Hepatocyte (in vitro differentiated cells): ENCODE results near the gene FLOT1. TPM values are rescaled to one million over a fixed set of nuclear protein-coding genes. Genes with fewer than 3 reads are reported as not detected.

ENCODE experiments used
- DNase-seq: peaks from one replicate; pipeline ENCODE4 v3.0.0-alpha.2; 2016; ENCODE audit warnings: low spot score
- H2AFZ ChIP-seq: fragments of 200-600 bp; sonication (generic); 2 replicates; pipeline ENCODE4 v1.6.0; 2016; ENCODE audit warnings: antibody characterized with exemption, mild to moderate bottlenecking
- H3K27ac ChIP-seq: fragments of 200-600 bp; sonication (generic); 2 replicates; pipeline ENCODE4 v1.5.1; 2016; ENCODE audit warnings: mild to moderate bottlenecking
- H3K27me3 ChIP-seq: fragments of 200-600 bp; sonication (generic); 2 replicates; pipeline ENCODE4 v1.6.1; 2016
- H3K36me3 ChIP-seq: fragments of 200-600 bp; sonication (generic); replicated peaks from 2 replicates; pipeline ENCODE4 v1.5.1; 2016; ENCODE audit warnings: low read depth; ENCODE audit not compliant: insufficient read depth
- H3K4me1 ChIP-seq: fragments of 200-600 bp; sonication (generic); 2 replicates; pipeline ENCODE4 v1.5.1; 2016; ENCODE audit warnings: mild to moderate bottlenecking, moderate library complexity; ENCODE audit not compliant: insufficient read depth
- H3K4me2 ChIP-seq: fragments of 200-600 bp; sonication (generic); 2 replicates; pipeline ENCODE4 v1.6.0; 2016
- H3K4me3 ChIP-seq: fragments of 200-600 bp; sonication (generic); 2 replicates; pipeline ENCODE4 v1.5.1; 2016; ENCODE audit warnings: mild to moderate bottlenecking
- H3K79me2 ChIP-seq: fragments of 200-600 bp; sonication (generic); 2 replicates; pipeline ENCODE4 v1.6.0; 2017; ENCODE audit warnings: mild to moderate bottlenecking
- H3K9me2 ChIP-seq: fragments of 200-600 bp; sonication (generic); replicated peaks from 2 replicates; pipeline ENCODE4 v1.6.0; 2017; ENCODE audit warnings: mild to moderate bottlenecking; ENCODE audit not compliant: insufficient read depth
- H3K9me3 ChIP-seq: fragments of 200-600 bp; sonication (generic); 2 replicates; pipeline ENCODE4 v1.5.1; 2016; ENCODE audit warnings: low read depth, mild to moderate bottlenecking
- H4K20me1 ChIP-seq: fragments of 200-600 bp; sonication (generic); 2 replicates; pipeline ENCODE4 v1.6.0; 2016; ENCODE audit warnings: mild to moderate bottlenecking; ENCODE audit not compliant: insufficient read depth, poor library complexity, severe bottlenecking
- EZH2 ChIP-seq: fragments of 200-600 bp; sonication (generic); IDR thresholded peaks from 2 replicates; pipeline ENCODE4 v1.6.1; 2016; ENCODE audit warnings: antibody characterized with exemption, mild to moderate bottlenecking, borderline replicate concordance
- EZH2phosphoT487 ChIP-seq: fragments of 200-600 bp; sonication (generic); IDR thresholded peaks from one replicate; pipeline ENCODE4 v1.6.1; 2018; ENCODE audit warnings: antibody characterized with exemption, mild to moderate bottlenecking, low read depth, moderate library complexity; ENCODE audit not compliant: unreplicated experiment, severe bottlenecking
- WGBS: methylation state at CpG from one replicate; pipeline ENCODE4 v1.1.6; 2016; ENCODE audit warnings: low lambda C conversion rate; ENCODE audit errors: missing lambda C conversion rate; 5-methylcytosine and 5-hydroxymethylcytosine counted together
- polyA plus RNA-seq: library from polyadenylated mRNA; unstranded; fragments of >200 nt; fragmentation: Nextera tagmentation; extraction: Ambion mirVana; gene quantifications from 2 replicates; pipeline ENCODE4 v1.2.1, GENCODE V29; 2016
- total RNA-seq: library from RNA; depleted of rRNA; stranded (reverse); fragments of >200 nt; gene quantifications from 2 replicates; pipeline ENCODE4 v1.2.3, GENCODE V29; 2014
- TF ChIP-seq, protein P1 (sequence below): fragments of 200-600 bp; sonication (generic); IDR thresholded peaks from 2 replicates; pipeline ENCODE4 v1.5.1; 2016; ENCODE audit warnings: antibody characterized with exemption, mild to moderate bottlenecking; ENCODE audit not compliant: poor library complexity

FLOT1 gene
- total and polyA plus RNA-seq, 2 experiments from 2014 or later: 93.5 to 144 TPM

DNA sequence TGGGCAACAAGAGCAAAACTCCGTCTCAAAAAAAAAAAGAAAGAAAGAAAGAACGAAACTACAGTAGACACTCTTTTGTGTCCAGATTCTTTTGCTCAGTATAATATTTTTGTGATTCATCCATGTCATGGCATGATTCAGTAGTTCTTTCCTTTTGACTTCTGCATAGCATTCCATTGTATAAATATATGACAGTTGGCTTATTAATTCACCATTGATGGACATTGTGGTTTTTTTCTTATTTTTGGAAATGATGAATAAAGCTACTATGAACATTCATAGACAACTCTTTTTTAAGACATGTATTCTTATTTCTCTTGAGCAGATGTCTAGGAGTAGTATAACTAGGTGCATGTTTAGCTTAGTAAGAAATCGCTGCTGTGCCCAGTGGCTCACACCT lies 12.1 kb upstream of the FLOT1 start:
- Histone ChIP-seq H3K4me2 (no peak overlapping the region), H3K79me2 (no peaks in the 10 kb centered on the region), H3K27ac (no peak overlapping the region), H4K20me1 (no peaks in the 10 kb centered on the region), H3K4me3 (no peak overlapping the region), H3K4me1 (peaks cover 28% of the 10 kb centered on the region), H3K9me3 (no peaks in the 10 kb centered on the region), H3K9me2 (no peaks in the 10 kb centered on the region), H3K27me3 (no peaks in the 10 kb centered on the region), H3K36me3 (no peaks in the 10 kb centered on the region), H2AFZ (no peak overlapping the region)
- DNase-seq: no peak
- WGBS: 93% methylated on average over 3 of the region's 3 CpGs
- TF ChIP-seq, protein P1, sequence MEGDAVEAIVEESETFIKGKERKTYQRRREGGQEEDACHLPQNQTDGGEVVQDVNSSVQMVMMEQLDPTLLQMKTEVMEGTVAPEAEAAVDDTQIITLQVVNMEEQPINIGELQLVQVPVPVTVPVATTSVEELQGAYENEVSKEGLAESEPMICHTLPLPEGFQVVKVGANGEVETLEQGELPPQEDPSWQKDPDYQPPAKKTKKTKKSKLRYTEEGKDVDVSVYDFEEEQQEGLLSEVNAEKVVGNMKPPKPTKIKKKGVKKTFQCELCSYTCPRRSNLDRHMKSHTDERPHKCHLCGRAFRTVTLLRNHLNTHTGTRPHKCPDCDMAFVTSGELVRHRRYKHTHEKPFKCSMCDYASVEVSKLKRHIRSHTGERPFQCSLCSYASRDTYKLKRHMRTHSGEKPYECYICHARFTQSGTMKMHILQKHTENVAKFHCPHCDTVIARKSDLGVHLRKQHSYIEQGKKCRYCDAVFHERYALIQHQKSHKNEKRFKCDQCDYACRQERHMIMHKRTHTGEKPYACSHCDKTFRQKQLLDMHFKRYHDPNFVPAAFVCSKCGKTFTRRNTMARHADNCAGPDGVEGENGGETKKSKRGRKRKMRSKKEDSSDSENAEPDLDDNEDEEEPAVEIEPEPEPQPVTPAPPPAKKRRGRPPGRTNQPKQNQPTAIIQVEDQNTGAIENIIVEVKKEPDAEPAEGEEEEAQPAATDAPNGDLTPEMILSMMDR: no peak
- TF ChIP-seq EZH2phosphoT487 (no peak), EZH2 (no peak)

DNA sequence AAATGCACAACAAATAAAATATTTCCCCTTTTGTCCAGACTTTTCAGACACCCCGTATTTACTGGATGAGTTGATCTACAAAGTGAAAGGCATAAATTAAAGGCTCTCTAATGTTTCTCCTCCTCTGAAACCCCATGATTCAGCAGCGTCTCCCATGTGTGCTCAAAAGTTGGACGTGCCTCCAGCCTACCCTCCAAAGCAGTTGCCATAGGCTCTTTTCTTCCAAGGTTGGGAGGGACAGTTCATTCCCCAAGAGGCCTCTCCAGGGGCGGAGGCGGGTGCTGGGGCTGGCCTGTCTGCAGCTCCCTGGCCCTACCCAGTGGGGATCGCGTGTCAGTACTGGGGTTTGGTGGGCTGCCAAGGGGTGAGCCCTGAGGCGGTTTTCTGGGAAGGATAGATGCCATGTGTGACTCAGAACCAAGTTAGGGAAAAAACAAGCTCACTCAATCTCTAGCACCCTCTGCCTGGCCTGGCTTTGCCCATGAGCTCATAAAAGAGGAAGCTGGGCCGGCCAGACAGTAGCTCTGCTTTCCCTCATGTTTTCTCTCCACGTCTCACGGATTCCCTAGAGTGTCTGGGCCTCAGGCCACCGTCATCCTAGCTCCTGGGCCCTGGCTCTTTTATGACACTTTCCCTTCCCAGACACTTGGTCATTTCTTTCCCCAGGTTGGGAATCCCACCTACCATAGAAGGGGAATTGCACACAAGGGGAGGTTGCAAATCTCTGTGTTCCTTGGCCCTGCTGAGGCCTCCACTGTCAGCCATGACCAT lies 9.9 kb upstream of the FLOT1 start:
- peak overlapping the region; percentile 19 for H3K4me2 ChIP-seq
- no peaks in the 10 kb centered on the region for H3K27me3 ChIP-seq
- peaks cover 48% of the 10 kb centered on the region for H3K4me1 ChIP-seq
- no peak overlapping the region for H2AFZ ChIP-seq
- TF ChIP-seq, protein P1: no peak
- no peak for TF ChIP-seq EZH2phosphoT487
- no peak for TF ChIP-seq EZH2
- H3K27ac ChIP-seq: peak overlapping the region; percentile 97
- no peaks in the 10 kb centered on the region for H3K36me3 ChIP-seq
- H3K9me2 ChIP-seq: no peaks in the 10 kb centered on the region
- no peaks in the 10 kb centered on the region for H3K9me3 ChIP-seq
- H3K79me2 ChIP-seq: no peaks in the 10 kb centered on the region
- DNase-seq: peak; percentile 91
- H3K4me3 ChIP-seq: no peak overlapping the region
- H4K20me1 ChIP-seq: no peaks in the 10 kb centered on the region
- WGBS: 52% methylated on average over 12 of the region's 12 CpGs

DNA sequence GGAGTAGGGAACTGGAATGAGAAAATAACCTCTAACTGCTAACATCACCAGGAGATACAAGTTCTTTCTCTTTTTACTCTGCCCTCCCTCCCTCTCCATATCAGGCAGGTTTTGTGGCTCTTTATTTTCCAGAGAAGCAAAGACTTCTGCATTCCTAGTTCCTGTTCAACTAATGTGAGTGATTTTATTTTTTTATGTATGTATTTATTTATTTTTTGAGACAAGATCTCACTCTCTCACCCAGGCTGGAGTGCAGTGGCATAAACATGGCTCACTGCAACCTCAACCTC lies 7.8 kb upstream of the FLOT1 start:
- Histone ChIP-seq H3K27ac (peak overlapping the region; percentile 91), H3K4me3 (no peak overlapping the region), H3K4me1 (peaks cover 48% of the 10 kb centered on the region)

More for the DNA sequence above, 7.8 kb upstream of the FLOT1 start:
- Histone ChIP-seq H3K79me2 (no peaks in the 10 kb centered on the region), H2AFZ (no peak overlapping the region), H3K9me3 (no peaks in the 10 kb centered on the region), H3K27me3 (no peaks in the 10 kb centered on the region), H3K9me2 (no peaks in the 10 kb centered on the region), H3K4me2 (no peak overlapping the region), H3K36me3 (no peaks in the 10 kb centered on the region), H4K20me1 (no peaks in the 10 kb centered on the region)
- TF ChIP-seq, protein P1: no peak
- DNase-seq: no peak
